Activated naive CD4-positive, alpha-beta T cell treated with Interleukin-2 at 50 U/mL for 16 hours (primary cell): ENCODE data around the gene AP3S2.

Experiments
- DNase-seq: peaks from one replicate; pipeline ENCODE4 v3.0.0-alpha.2; 2020

AP3S2 gene

DNA sequence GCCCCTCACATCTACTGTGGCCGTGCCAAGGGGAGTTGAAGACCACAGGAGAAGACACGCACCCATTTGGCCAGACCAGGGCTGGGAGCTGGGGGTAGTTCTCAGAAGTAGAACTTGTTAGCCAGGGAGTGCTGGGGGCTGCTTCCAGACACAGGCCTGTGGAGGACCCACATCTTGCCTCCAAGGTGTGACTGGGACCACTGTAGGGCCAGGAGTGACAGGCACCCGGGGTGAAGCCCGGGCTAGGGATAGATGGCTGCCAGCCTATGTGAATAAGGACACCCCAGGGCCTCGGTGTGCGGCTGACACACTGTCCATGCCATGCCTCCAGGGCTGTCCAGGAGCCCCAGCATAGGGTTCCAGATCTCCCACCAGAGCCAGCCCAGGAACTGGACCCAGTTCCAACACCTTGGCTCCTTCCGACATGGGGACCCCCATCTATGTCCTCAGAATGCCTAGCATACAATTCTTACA, 80.9 kb downstream of the AP3S2 start:
- no peak for DNase-seq

- no peak for DNase-seq
These were observed 81.6 kb downstream of the AP3S2 start for GRCh38 chr15:89812011-89812846.

DNA sequence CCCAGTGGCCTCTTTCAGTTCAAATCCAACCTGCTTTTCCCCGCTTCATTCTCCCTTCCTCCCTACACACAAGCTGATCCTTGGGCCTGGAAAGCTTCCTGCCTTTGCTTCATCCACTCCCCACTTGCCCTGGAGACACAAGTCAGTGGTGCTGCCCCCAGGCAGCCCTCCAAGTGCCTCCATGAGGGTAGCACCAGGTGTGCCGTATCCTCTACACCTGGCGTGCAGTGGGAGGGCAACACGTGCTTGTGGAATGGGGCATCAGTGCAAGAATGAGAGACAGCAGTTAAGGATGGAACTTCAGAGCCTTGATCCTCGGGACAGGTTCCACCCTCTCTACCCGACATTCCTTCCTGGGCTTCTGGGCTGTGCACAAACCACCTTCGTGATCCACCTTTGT, 83.0 kb downstream of the AP3S2 start:
- DNase-seq, result no peak

GRCh38 chr15:89809787-89810148, 84.0 kb downstream of the AP3S2 start:
- no peak for DNase-seq

DNA sequence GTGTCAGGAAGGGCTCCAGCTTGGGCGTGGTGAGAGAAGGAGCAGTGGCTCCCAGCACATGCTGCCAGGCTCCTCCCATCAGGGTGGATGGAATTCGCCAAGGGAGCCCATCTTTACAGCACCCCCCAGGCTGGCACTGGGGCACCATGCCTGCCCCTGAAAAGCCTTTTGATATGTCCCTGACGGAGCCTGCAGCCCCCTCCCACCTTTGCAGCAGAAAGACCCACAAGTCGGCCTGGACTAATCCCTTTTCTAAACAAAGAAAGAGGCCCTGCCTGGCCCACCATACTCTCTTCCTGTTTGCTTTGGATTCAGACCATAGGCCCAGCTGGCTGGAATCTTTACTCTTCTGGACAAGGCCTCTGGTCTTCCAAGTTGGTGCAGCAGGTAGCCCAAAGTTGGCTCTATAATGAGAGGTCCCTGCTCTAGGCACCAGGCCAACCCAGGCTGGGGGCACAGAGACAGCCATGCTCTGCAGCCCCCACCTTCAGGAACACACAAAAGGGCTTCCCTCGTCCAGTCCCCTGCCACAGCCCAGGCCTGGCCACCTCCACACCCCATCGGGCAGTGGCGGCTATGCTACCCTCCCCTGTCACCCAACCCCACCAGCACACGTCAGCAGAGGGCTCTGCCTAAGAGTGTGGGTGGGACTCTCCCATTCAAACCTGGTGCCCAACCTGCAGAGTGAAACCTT, 84.6 kb downstream of the AP3S2 start:
- DNase-seq, result no peak

- no peak for DNase-seq
These were observed 85.5 kb downstream of the AP3S2 start for GRCh38 chr15:89808160-89808870.

GRCh38 chr15:89807689-89808088, 86.1 kb downstream of the AP3S2 start:
- no peak for DNase-seq

GRCh38 chr15:89806559-89807550, 86.9 kb downstream of the AP3S2 start:
- DNase-seq, result no peak

GRCh38 chr15:89806210-89806558, 87.6 kb downstream of the AP3S2 start:
- DNase-seq, result no peak

- no peak for DNase-seq
These were observed 88.3 kb downstream of the AP3S2 start for GRCh38 chr15:89805241-89806209.

- DNase-seq, result no peak
These were observed 89.6 kb downstream of the AP3S2 start for GRCh38 chr15:89803941-89804800.

DNA sequence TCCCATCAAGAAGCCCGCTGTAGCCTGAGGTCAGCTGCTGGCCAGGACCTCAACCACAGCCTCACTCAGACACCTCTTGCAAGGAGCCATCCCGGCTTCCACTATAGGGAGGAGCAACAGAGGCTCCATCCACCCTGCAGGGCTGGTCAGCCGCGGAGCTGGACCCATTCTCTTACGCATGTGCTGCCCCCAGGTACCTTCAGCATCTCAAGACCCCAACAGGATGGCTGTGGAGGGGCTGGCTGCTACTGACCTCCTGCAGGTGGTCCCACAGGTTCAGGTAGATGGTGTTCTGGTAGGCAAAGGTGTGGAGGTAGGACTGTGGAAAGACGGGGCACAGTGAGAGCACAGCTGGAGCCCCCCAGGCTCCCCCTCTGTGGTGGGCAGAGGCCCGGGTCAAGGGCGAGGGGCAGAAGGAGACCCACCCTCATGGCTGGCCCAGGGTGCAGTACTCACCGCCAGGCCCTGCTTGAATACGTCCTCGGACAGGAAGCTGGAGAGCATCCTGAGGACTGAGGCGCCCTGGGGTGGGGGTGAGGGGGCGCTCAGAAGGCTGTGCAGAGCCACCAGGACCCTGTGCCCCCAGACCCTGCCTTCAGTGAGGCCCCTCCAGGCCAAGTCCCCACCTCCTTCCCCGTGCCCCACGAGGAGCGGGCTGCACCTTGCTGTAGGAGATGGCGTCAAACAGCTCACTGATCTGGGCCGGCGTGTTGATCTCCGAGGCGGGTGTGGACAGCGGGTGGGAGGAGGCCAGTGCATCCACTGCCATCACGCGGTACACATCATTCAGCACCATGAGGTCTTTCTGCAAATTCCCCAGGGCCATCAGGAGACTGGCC, 90.6 kb downstream of the AP3S2 start:
- no peak for DNase-seq

DNA sequence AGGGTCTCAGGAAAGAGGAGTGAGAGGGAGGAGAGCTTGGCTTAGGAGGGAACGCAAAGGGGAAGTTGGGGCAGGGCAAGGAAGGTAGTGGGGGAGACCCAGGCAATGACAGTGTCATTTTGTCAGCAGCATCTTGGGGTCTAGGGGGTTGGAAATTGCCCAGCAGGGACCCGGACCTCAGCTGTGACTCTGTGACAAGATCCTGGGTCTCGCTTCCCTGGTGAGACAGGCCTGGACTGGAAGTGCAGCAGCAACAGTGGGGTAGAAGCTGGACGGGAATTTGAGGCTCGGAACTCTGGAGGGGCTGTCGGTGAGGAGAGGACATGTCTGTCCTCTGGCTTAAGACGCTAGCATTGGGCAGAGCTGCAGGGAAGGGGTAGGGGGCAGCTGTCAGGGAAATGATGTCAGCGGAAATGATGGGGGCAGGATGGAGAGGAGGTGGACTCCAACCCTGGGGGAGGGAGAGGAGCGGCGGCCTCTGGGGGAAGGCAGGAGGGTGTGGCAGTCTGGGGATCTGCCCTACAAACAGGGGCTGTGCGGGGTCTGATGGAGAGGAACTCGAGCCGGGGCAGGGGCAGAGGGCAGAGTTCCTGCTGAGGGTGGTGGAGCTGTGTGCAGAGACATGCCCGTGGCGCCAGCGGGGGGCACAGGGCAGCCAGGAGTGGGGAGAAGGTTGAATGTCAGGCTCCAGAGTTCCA, 91.4 kb downstream of the AP3S2 start:
- no peak for DNase-seq

DNA sequence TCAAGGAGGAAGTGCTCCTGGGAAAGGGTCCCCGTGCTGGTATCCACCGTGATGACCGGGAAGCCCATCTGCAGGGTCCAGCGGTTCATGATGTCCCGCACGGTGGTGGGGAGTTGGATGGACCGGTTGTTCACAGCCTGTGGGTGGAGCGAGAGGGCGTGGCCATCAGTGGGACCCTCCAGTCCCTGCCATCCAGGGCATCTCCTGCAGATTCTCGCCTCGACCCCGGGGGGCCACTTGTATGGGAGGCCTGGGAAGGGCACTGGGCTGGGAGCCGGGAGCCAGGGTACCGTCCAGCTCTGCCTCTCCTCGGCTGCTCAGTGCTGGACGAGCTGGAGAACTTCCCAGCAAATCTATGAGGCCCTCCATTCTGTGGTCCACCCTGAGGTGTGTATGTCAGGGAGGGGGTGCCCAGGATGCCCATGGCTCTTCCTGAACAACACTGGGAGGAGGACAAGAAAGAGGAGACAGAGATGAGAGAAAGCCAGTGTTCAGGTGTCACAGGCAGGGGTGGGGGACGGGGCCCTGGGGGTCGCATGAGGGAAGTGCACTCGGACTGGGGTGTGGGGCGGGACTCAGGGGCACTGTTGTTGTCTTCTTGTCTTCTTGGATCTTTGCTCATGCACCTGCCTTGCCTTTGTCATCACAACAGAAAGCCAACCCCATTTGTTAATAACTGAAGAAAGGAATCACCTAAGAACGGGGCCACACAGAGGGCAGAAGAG, 92.2 kb downstream of the AP3S2 start:
- no peak for DNase-seq

DNA sequence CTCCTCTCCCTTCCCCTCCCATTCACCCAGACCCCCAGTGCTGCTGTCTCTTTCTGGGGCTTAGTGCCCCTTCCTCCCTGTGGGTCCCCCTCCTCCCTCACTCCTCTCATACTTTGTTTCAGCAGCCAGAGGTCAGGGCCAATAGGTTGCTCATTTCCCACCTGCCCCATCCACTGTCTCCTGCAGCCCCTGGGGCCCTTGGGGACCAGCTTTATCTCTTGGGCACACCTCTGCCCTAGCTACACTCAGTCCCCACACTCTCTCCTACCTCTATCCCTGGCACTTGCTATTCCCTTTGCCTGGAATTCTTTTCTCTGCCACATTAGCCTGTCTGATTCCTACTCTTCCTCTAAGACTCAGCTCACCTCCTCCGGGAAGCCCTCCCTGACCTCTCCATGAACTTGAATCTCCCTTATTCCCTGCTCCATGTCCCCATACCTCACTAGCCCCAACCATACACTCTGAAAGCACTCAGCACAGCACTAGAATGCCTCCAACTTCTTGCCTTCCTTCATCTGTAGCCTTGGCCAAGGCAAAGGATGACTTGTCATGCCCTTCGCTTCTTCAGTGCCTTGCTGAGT, 93.8 kb downstream of the AP3S2 start:
- no peak for DNase-seq

GRCh38 chr15:89799011-89799911, 94.5 kb downstream of the AP3S2 start:
- no peak for DNase-seq
